HG03354 (cell line): Measurements from ENCODE around the gene RHBDL1.

Source experiments
- ATAC-seq: cut with Tn5 transposase; IDR thresholded peaks from one replicate; pipeline ENCODE4 v1.9.1; 2021; ENCODE audit warnings: mild to moderate bottlenecking; ENCODE audit not compliant: unreplicated experiment, poor library complexity, severe bottlenecking

RHBDL1 gene

DNA sequence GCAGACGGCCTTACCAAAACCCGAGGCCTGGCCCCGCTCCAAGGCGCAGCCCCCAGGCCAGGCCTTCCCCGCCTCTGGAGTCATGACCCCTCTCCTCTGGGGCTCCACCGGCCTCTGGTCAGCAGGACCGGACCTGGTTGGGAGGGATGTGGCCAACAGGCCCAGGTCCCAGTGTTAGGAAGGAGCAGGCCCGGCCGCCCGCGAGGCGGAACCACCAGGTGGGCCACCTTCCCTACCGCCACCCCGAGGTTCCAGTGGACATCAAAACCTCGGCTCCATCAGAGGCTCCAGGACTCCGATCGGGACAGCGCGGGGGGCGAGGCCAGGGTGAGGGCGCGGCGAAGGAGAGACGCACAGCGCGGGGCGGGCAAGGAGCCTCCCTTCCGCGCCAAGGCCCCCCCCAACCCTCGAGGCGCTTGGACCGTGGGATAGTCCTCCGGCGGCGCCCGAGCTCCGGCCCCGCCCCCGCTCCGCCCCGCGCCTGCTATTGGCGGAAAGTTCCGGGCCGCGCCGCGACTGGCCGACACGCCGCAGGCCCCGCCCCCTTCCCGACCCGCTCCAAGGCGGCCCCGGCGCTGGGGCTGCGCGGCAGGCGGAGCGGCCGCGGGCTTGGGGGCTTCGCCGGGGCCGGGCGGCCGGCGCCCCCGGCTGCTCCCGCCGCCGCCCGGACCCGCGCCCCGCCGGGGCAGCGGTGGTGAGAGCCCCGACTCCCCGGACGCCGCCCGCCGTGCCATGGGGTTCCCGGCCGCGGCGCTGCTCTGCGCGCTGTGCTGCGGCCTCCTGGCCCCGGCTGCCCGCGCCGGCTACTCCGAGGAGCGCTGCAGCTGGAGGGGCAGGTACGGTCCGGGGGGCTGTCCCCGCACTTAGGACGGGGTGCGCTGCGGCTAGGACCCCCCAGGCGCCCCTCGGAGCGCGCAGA is 39.3 kb downstream of the RHBDL1 start, which contains the start of gene METRN:
TSS of gene METRN (plus strand) at position 561 of the 919 bp plus-strand sequence. CDS start at position 733, 172 bp downstream.
- peak; percentile 80 for ATAC-seq

DNA sequence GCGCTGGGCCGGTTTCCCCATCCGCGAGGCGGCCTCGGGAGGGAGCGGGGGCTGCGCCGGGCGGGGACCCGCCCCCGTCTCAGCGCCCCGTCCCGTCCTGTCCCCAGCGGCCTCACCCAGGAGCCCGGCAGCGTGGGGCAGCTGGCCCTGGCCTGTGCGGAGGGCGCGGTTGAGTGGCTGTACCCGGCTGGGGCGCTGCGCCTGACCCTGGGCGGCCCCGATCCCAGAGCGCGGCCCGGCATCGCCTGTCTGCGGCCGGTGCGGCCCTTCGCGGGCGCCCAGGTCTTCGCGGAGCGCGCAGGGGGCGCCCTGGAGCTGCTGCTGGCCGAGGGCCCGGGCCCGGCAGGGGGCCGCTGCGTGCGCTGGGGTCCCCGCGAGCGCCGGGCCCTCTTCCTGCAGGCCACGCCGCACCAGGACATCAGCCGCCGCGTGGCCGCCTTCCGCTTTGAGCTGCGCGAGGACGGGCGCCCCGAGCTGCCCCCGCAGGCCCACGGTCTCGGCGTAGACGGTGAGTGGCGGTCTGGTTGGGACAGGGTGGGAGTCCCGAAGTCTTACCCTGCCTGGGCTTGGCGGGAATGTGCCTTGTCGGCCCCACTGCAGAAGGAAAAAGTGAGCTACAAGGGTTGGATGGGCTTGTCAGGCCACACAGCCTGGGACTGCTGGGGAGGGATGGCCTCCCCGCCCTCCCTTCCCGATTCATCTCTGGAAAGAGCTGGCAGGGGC is 40.2 kb downstream of the RHBDL1 start:
- ATAC-seq = peak; percentile 9

DNA sequence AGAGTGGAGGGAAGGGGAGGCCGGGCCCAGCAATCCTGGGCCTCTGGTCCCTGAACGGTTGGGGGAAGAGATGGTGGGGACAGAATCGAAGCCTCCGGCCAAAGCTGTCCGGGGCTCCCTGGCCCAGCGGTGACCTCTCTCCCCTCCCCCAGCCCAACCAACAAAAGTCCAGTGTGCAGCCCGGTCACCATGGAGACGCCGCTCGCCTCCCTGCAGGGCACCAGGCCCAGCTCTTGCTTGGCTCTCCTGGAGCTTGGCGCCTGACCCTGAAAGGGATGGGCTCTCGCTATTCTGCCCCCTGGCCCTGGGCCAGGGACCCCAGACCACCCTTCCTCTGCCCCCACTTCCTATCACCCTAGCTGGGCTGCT is 40.7 kb downstream of the RHBDL1 start:
- ATAC-seq = no peak

DNA sequence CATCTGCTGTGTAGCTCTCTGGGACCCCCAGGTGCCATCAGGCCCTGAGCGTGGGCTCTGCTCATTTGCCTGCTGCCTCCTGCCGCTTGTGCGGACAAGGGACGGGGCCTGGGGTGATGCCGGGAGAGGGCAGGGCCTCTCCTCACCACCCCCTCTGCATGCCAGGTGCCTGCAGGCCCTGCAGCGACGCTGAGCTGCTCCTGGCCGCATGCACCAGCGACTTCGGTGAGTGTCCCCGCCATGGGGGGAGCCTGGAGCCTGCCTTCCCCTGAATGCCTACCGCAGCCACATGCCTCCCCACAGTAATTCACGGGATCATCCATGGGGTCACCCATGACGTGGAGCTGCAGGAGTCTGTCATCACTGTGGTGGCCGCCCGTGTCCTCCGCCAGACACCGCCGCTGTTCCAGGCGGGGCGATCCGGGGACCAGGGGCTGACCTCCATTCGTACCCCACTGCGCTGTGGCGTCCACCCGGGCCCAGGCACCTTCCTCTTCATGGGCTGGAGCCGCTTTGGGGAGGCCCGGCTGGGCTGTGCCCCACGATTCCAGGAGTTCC is 41.4 kb downstream of the RHBDL1 start:
- ATAC-seq = no peak

DNA sequence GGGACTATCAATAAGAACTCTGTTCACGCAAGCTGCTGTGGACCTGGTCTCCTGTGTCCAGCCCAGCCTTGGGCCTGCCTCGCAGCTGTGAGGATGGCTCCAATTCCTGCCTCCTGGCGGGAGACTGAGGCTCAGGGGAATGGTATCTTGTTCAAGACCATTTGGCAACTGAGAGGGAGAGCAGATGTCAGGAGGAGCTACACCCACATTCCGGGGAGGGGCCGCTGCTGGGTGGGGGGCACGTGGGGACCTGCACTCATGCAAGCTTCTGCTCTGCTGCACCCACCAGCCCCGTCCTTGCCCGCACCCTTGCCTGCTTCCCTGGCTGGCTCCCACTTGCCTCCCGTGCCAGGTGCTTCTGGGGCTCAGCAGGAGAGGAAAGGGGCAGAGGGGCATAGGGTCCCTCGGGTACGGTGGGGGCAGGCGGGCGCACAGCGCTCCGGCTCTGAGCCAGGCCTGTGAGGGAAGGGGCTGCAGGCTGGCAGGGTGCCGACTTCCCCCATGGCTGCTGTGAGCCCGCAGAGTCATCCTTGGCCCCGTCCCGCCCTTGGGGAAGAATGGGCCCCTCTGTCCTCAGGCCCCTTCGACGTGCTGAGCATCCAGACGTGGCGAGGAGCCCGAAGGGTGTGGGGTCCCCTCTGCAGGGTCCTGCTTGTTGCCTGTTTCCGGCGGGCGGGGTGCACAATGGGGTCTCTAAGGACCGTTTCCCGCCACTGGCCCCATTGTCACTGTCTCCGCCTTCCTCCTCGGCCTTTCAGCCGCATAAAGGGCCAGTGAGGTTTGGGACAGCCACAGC is 42.2 kb downstream of the RHBDL1 start:
- no peak for ATAC-seq

DNA sequence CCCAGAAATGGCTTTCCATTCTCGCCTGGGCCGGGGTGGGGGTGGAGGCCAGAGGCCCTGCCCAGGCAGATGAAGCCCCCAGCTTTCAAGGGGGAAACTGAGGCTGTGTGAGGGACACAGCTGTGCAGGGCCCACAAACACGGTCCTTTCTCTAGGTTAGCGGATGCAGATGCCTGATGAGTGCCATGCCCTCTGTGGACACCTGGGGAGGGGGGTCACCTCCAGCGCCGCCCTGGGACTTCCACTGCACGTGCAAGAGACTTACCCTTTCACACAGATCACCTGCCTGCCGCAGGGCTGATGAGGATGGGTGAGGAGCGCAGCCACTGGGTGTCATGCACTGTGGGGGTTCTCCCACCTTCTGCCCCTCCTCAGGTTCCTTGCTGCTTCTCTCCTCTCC is 42.9 kb downstream of the RHBDL1 start:
- no peak for ATAC-seq

DNA sequence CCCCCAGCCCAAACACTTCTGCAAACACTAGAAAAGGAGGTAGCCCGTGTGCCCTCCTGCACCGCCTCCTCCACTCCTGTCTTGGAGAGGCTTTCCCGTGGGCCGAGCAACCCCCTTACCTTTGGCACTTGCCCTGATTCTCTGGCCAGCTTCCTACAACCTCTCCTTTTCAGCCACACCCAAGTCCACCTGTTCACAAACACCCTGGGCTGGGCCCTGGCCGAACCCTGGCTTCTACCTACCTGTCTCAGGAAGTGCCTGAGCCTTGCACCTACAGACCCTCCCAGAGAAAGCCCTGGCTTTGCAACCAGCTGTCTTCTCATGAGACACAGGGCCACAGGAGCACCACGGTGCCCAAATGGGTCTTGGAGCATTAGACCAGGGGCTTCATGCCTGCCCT is 43.5 kb downstream of the RHBDL1 start:
- no peak for ATAC-seq

DNA sequence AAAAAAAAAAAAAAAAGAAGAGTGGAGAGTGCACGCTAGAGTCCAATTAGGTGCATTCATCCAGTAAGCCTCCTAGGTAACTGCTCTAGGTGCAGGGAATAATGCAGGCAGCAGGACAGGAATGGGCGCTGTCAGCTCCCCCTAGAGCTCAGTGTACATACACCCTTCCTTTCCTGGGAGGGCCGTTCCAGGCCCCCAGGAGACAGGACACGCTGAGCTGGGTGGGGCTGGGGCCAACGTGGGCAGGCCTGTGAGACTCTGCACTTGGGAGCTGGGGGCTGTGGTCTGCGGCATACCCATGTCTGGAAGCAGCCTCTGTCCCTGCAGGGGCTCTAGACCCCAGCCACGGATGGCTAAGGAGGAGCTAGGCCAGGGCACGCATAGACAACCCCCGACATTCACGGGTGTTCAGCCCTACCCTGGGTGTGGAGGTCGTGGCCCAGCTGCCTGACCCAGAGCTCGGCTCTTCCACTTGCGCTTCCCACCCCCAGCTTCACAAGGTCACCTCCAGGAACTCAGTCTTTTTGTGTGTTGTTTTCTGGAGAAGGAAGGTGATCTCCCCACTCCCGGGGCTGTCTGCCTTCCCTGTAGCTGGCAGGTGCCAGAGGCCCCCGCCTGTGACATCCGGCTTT is 44.5 kb downstream of the RHBDL1 start:
- no peak for ATAC-seq

DNA sequence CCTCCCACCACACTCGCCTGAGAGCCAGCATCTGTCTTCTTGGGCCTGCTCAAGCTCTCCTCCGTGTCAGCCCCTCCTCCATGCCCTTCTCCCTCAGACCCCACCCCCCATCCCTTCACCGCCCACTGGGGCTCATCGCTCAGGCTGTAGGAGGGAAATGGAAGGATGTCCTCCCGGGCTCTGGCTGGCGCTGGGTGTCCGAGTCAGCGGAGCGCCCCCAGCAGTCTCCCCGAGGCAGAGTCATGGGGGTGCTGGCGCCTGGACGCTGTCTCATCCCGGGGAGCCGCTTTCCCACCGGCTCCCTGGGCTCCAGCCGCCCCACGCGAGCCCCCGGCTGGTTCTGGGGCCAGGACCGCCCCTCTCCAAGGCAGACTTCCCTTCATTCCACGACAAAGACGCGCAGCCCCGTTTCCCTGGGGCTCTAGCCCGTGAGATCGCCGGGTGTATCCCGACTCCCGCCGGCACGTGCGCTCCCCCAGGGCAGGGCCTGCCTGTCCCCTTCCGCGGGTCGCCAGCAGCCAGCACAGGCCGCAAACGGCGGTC is 45.0 kb downstream of the RHBDL1 start:
- ATAC-seq = no peak

DNA sequence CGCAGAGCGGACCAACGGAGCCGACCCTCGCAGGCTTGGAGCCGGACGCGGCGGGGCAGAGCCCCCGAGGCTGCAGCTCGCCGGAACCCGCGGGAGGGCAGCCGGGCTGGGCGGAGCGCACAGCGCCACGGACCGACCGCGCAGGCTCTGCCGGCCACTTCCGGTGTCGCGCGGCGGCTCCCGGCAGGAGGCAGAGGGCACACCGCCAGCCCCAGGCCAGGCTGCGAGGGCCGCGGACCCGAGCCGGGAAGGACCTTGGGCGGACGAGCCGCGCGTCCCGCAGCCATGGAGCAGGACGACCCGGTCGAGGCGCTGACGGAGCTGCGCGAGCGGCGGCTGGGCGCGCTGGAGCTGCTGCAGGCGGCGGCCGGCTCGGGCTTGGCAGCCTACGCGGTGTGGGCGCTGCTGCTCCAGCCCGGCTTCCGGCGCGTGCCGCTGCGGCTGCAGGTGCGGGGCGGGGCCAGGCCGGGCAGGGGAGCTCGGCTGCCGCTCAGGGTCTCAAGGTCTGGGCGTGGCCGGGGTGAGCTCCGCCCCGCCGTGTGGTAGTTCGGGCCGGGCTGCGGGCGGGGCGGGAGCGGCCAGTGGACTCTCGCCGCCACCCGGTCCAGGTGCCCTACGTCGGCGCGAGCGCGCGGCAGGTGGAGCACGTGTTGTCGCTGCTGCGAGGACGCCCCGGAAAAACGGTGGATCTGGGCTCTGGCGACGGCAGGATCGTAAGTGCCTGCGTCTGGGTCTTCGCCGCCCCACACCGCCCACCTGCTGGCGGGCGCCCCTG is 45.7 kb downstream of the RHBDL1 start, which contains the start of gene ANTKMT:
TSS of gene ANTKMT (plus strand) at position 157 of the 775 bp plus-strand sequence. CDS start at position 286, 129 bp downstream.
- ATAC-seq = peak; percentile 73

DNA sequence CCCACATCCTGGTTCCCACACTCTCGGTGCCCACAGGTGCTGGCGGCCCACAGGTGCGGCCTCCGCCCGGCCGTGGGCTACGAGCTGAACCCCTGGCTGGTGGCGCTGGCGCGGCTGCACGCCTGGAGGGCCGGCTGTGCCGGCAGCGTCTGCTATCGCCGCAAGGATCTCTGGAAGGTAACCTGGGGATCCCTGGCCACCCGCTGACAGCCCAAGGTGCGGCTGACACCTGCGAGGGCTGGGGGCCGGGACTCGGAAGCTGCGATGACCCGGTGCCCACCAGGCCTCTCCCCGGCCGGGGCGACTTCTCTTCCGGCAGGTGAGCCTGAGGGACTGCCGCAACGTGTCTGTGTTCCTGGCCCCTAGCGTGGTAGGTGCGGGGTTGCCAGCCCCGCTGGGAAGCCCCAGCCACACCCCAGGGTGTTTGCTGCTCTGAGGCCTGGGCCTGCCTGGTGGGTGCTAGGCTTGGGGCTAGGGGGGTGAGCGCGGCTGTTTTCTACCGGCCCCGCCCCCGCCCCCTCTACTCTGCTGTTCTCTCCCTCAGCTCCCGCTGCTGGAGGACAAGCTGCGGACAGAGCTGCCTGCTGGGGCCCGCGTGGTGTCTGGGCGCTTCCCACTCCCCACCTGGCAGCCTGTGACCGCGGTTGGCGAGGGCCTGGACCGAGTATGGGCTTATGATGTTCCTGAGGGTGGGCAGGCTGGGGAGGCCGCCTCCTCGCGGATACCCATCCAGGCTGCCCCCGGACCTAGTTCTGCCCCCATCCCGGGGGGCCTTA is 46.5 kb downstream of the RHBDL1 start:
- ATAC-seq = no peak

DNA sequence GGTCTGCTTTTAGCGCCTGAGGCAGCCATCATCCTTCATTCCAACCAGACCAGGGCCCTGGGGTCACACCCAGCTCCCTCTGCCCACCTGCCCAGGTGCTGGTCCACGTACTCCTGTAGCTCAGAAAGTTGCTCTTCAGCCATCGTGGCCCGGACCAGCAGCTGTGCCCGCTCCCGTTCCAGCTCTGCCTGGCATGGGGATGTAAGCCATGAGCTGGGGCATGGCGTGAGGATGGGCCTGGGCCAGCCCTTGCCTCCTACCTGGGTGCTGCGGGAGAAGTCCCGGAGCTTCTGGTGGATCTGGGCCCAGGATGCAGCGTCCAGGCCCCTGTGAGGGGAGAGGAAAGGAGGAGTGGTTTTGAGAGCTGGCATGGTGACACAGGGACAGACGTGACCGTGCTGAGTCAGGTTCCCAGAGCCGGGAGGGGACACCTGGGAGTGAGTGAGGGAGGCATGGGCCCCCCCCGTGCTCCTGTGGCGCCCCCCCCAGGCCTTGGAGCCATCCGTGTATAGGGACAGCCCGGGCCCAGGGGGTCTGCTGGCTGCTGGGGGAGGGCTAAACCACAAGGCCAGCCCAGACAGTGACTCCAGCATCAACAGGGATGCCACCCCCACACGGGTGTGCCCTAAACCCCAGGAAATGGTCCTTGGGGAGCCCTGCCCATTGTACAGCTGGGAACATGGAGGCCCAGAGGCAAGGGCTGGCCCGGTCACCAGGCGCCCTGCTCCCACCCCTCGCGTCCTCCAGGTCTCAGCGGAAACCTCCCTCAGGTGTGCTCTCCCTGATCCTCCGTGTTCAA is 47.6 kb downstream of the RHBDL1 start:
- no peak for ATAC-seq

DNA sequence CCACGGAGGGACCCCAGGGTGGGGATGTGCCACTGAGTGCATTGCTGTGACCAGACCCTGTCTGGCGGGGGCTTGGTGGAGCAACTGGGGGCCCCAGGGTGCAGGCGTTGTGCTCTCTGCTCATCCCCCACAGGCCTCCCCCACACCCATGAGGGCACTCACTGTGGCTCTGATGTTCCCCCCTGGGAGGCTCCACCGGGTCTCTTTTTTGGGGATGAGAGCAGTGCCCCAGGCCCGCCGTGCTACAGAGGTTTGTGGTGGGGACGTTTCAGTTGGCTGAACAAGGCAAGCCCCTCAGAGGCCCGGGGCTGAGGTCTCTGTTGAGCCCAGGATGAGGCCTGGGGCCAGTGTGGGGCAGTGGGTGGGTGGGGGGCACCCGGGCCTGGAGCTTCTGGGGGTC is 48.2 kb downstream of the RHBDL1 start:
- no peak for ATAC-seq

DNA sequence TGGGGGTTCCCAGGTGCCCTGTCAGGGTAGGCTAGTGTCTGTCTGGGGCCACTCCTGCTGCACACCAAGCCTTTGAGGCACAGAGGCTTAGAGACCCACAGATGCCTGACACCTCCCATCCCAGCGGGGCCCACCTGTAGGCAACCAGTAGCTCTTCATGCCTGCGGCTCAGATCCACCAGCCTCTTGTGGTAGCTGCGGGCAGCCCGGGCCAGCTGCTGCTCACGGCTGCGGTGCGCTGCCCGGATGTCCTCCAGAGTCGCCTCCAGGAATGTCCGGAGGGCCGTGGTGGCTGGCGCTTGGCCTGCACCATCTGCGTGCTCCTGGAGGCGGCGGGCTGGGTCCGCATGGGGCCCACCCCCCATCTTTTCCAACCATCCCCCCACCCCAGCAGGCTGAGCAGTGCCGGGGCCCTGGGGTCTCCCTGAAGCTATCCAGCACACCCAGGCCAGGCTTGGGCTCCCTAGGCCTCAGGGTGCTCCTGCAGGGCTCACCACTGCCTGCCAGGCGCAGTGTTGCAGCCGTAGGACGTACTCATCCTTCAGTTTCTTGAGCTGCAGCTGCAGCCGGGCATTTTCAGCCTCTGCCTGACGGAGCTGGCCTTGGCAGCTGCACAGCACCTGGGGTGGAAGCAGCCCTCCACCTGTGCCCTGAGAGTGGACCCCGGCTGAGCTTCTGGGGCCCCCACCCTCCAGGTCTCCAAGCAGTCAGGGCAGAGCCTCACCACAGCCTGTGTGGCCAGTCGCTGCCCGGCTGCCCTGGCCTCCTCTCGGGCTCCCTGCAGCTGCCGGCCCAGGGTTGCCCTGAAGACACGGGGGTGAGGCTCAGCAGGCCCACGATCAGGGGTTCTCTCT is 48.9 kb downstream of the RHBDL1 start:
- ATAC-seq = no peak

DNA sequence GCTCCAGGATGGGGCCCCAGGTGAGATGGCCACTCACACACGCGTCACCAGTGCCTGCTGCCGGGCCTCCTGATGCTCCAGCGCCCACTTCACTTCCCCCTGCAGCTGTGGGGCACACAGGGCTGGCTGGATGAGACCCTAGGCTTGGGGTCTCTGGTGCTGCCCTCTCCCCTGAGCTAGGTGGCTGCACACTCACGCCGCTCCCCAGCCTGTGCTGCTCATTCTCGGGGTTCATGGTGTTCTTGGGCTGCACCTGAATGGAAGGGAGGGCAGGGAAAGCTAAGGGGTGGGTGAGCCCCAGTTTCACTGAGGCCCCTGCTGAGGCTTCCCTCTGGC is 49.5 kb downstream of the RHBDL1 start:
- no peak for ATAC-seq
